ENCODE measurements around the gene ARID5B. TPM values are rescaled to one million over a fixed set of nuclear protein-coding genes. Genes with fewer than 3 reads are reported as not detected.
A peak's percentile ranks its signal among the peaks of the same experiment; 100 is the strongest.

The ARID5B gene
- total RNA-seq, 1 donor from 2014 or later: 76.8 TPM

- CTCF ChIA-PET: interaction anchor here (0.7 to 2.6 kb wide), 9 partner anchors 17 to 242 kb away, joined by 3 to 18 read pairs (median 4); no protein-coding TSS in a partner anchor
- peaks cover 90% of the 10 kb centered on the region for H3K4me1 Mint-ChIP-seq
- H3K9me3 Mint-ChIP-seq: no peaks in the 10 kb centered on the region
- peak overlapping the region; percentile 89 for H3K27ac Mint-ChIP-seq
- DNase-seq: no peak
- ATAC-seq (ENCODE audit: low read depth): peak; percentile 59
- no peak for TF ChIP-seq CTCF (IDR thresholded peaks at IDR 0.05)
- intact Hi-C loops (cut with micrococcal nuclease): loop anchor here (1.0 kb wide), 3 partner anchors 7 to 90 kb away; no protein-coding TSS in a partner anchor
- POLR2A ChIA-PET: interaction anchor here (0.6 to 4.0 kb wide), 27 partner anchors 9 to 1141 kb away, joined by 3 to 151 read pairs (median 7); partner anchors contain the start of gene ARID5B
- peak overlapping the region; percentile 62 for H3K4me3 Mint-ChIP-seq
- H3K36me3 Mint-ChIP-seq (ENCODE audit: low read depth): peaks cover 44% of the 10 kb centered on the region
- H3K27me3 Mint-ChIP-seq: no peaks in the 10 kb centered on the region
Observed at GRCh38 chr10:61992671-61993668, 91.5 kb downstream of the ARID5B start.

- ChIA-PET POLR2A (interaction anchor here (0.6 to 4.0 kb wide), 18 partner anchors 8 to 1140 kb away, joined by 3 to 151 read pairs (median 10); partner anchors contain the start of gene ARID5B), CTCF (interaction anchor here (0.7 to 2.6 kb wide), 6 partner anchors 16 to 91 kb away, joined by 3 to 18 read pairs (median 5); no protein-coding TSS in a partner anchor)
- intact Hi-C loops (cut with micrococcal nuclease): no loop called here
- peak overlapping the region; percentile 35 for H3K4me3 Mint-ChIP-seq
- H3K27me3 Mint-ChIP-seq: no peaks in the 10 kb centered on the region
- DNase-seq: no peak
- H3K36me3 Mint-ChIP-seq (ENCODE audit: low read depth): peaks cover 51% of the 10 kb centered on the region
- no peak for TF ChIP-seq CTCF (IDR thresholded peaks at IDR 0.05)
- H3K27ac Mint-ChIP-seq: peak overlapping the region; percentile 89
- peaks cover 91% of the 10 kb centered on the region for H3K4me1 Mint-ChIP-seq
- no peak for ATAC-seq (ENCODE audit: low read depth)
- H3K9me3 Mint-ChIP-seq: no peaks in the 10 kb centered on the region
Observed at GRCh38 chr10:61993711-61994401, 92.4 kb downstream of the ARID5B start.

GRCh38 chr10:61994405-61995219 is 93.1 kb downstream of the ARID5B start:
- no peak for DNase-seq
- intact Hi-C loops (cut with micrococcal nuclease): no loop called here
- Mint-ChIP-seq H3K27ac (peak overlapping the region; percentile 30), H3K9me3 (no peaks in the 10 kb centered on the region), H3K27me3 (no peaks in the 10 kb centered on the region), H3K36me3 (ENCODE audit: low read depth) (peaks cover 54% of the 10 kb centered on the region), H3K4me3 (no peak overlapping the region), H3K4me1 (peaks cover 94% of the 10 kb centered on the region)
- ChIA-PET CTCF (no interaction called here), POLR2A (interaction anchor here (2.0 to 12.4 kb wide), 8 partner anchors 17 to 92 kb away, joined by 8 to 320 read pairs (median 34); partner anchors contain the start of gene ARID5B)
- ATAC-seq (ENCODE audit: low read depth): no peak
- no peak for TF ChIP-seq CTCF (IDR thresholded peaks at IDR 0.05)

- ChIA-PET CTCF (no interaction called here), POLR2A (interaction anchor here (12.0 to 12.4 kb wide), 2 partner anchors 24 to 92 kb away, joined by 168 to 320 read pairs; partner anchors contain the start of gene ARID5B)
- intact Hi-C loops (cut with micrococcal nuclease): no loop called here
Observed at GRCh38 chr10:61995220-61995503, 93.7 kb downstream of the ARID5B start.

More at GRCh38 chr10:61995220-61995503, 93.7 kb downstream of the ARID5B start:
- Mint-ChIP-seq H3K36me3 (ENCODE audit: low read depth) (peaks cover 53% of the 10 kb centered on the region), H3K9me3 (no peaks in the 10 kb centered on the region), H3K4me3 (no peak overlapping the region), H3K27ac (peak overlapping the region; percentile 65), H3K4me1 (peaks cover 94% of the 10 kb centered on the region), H3K27me3 (no peaks in the 10 kb centered on the region)
- DNase-seq: no peak
- no peak for TF ChIP-seq CTCF (IDR thresholded peaks at IDR 0.05)
- ATAC-seq (ENCODE audit: low read depth): no peak

All from activated B cell treated with CpG ODN at 0.5 μM for 24 hours (primary cell).